ENCODE measurements around the gene CCRL2.

GRCh38 chr3:46409739-46410489 is 2.9 kb downstream of the CCRL2 start:
- TF ChIP-seq SUZ12 (IDR thresholded peaks at IDR 0.05; ENCODE audit: extremely low read depth, insufficient read depth, insufficient read length) = no peak
- TF ChIP-seq YY1 (IDR thresholded peaks at IDR 0.05; ENCODE audit: insufficient read depth, insufficient read length) = no peak
- TF ChIP-seq ZNF274 (IDR thresholded peaks at IDR 0.05; ENCODE audit: low read depth, low read length) = no peak

Data from NT2/D1 (cell line).